Measurements from ENCODE around the gene TRIM50.
"Not testable (repeated sequence)": the region's sequence is repeated elsewhere in the genome, so short reads cannot be mapped to it uniquely, and the experiment has no call there.

Gene TRIM50

GRCh38 chr7:73350306-73351068, 22.6 kb upstream of the TRIM50 start:
- no peak for DNase-seq

GRCh38 chr7:73349763-73350162, 21.9 kb upstream of the TRIM50 start:
- no peak for DNase-seq

- DNase-seq, result no peak
Observed at GRCh38 chr7:73345951-73346350, 18.1 kb upstream of the TRIM50 start.

GRCh38 chr7:73345538-73345937, 17.7 kb upstream of the TRIM50 start:
- DNase-seq, result no peak

GRCh38 chr7:73343671-73344380, 15.9 kb upstream of the TRIM50 start:
- no peak for DNase-seq

- peak in 3 of 14 donors; percentile 1 to 31 (median 16) for DNase-seq
Observed at GRCh38 chr7:73342645-73343044, 14.8 kb upstream of the TRIM50 start.

- no peak for DNase-seq
Observed at GRCh38 chr7:73341877-73342276, 14.0 kb upstream of the TRIM50 start.

- DNase-seq, result peak in 1 of 14 donors; percentile 3
Observed at GRCh38 chr7:73340514-73340913, 12.6 kb upstream of the TRIM50 start.

- DNase-seq, result no peak
Observed at GRCh38 chr7:73338321-73338720, 10.4 kb upstream of the TRIM50 start.

GRCh38 chr7:73332447-73332846, 4.6 kb upstream of the TRIM50 start:
- DNase-seq, result no peak

GRCh38 chr7:73330772-73331171, 2.9 kb upstream of the TRIM50 start:
- no peak for DNase-seq

- DNase-seq, result peak in 2 of 14 donors; percentile 4 to 8
Observed at GRCh38 chr7:73329861-73330581, 2.1 kb upstream of the TRIM50 start.

GRCh38 chr7:73328696-73329095, 814 bp upstream of the TRIM50 start:
- no peak for DNase-seq

GRCh38 chr7:73327449-73327848, 433 bp downstream of the TRIM50 start:
- not testable (repeated sequence) for DNase-seq

GRCh38 chr7:73325424-73325823, 2.5 kb downstream of the TRIM50 start:
- not testable (repeated sequence) for DNase-seq

GRCh38 chr7:73324081-73324845, 3.6 kb downstream of the TRIM50 start:
- peak in 8 of 14 donors; percentile 3 to 31 (median 20) for DNase-seq

GRCh38 chr7:73323434-73324080, 4.3 kb downstream of the TRIM50 start:
- not testable (repeated sequence) for DNase-seq

- DNase-seq, result not testable (repeated sequence)
Observed at GRCh38 chr7:73320009-73320408, 7.9 kb downstream of the TRIM50 start.

GRCh38 chr7:73319541-73319940, 8.3 kb downstream of the TRIM50 start:
- not testable (repeated sequence) for DNase-seq

GRCh38 chr7:73318656-73319204, 9.2 kb downstream of the TRIM50 start:
- not testable (repeated sequence) for DNase-seq

- DNase-seq, result no peak
Observed at GRCh38 chr7:73316521-73316920, 11.4 kb downstream of the TRIM50 start.
